Right cardiac atrium (tissue), 5 donors: ENCODE results near the gene MAP2K5. TPM values are rescaled to one million over a fixed set of nuclear protein-coding genes. Genes with fewer than 3 reads are reported as not detected.
A peak's percentile ranks its signal among the peaks of the same experiment; 100 is the strongest.

Source experiments
- ATAC-seq, 2 donors: fragments of 200-7000 bp; cut with Tn5 transposase; one replicate each; pipeline versions ENCODE4 v1.8.0 to v1.9.1; 2020; ENCODE audit warnings: moderate library complexity in 2 of 2, mild to moderate bottlenecking in 1 of 2
- DNase-seq, 3 donors: peaks; one replicate each; pipeline ENCODE4 v3.0.0-alpha.2; 2020
- H3K27ac ChIP-seq: one replicate; pipeline ENCODE4 v1.5.1; 2013; ENCODE audit warnings: mild to moderate bottlenecking, low read length, control low read depth, moderate library complexity
- H3K27me3 ChIP-seq: one replicate; pipeline ENCODE4 v1.6.1; 2013; ENCODE audit not compliant: control insufficient read depth, insufficient read depth
- H3K4me1 ChIP-seq: one replicate; pipeline ENCODE4 v1.6.1; 2013; ENCODE audit warnings: low read length; ENCODE audit not compliant: control insufficient read depth, insufficient read depth
- H3K4me3 ChIP-seq: one replicate; pipeline ENCODE4 v1.5.1; 2013; ENCODE audit warnings: low read length, control low read depth
- H3K9me3 ChIP-seq: one replicate; pipeline ENCODE4 v1.6.1; 2013; ENCODE audit warnings: low read length; ENCODE audit not compliant: control insufficient read depth
- WGBS: extraction: QIAGEN DNeasy Blood & Tissue Kit; methylation state at CpG from one replicate; pipeline ENCODE4 v1.1.7; 2013; 5-methylcytosine and 5-hydroxymethylcytosine counted together
- intact Hi-C, 4 donors: fragments of 100-400 bp; cut with DNase I; formaldehyde crosslinking; loops; one replicate each; pipeline versions ENCODE4 v1.11.0 to v1.14.0; 2022 to 2023
- polyA plus RNA-seq: library from polyadenylated mRNA; stranded (reverse); fragments of 200-250 nt; gene quantifications from one replicate; pipeline ENCODE4 v1.2.3, GENCODE V29; 2013
- total RNA-seq, 4 donors: library from RNA; stranded (reverse); fragmentation: NEBNext Ultra II Directional; extraction: Animal tissue kit (Norgen Biotek cat#: 25700); gene quantifications; one replicate each; pipeline ENCODE4 v1.2.1, GENCODE V29; 2021
- donor health status: healthy with polysubstance abuse.
- donor health status: DM: no; HTN: yes; CAD: no.
- donor health status: DM: no; HTN: no; CAD: no.
- donor health status: DM: no; HTN: yes; CAD: no; lungs with severe emphysema.
- donor health status: DM: yes; HTN: yes; CAD: no.

MAP2K5 gene
- total and polyA plus RNA-seq, 5 donors = 9.0 to 16.6 (median 14.9) TPM

GRCh38 chr15:67523330-67523729 is 19.2 kb upstream of the MAP2K5 start:
- H3K9me3 ChIP-seq = no peaks in the 10 kb centered on the region

GRCh38 chr15:67524235-67524634 is 18.3 kb upstream of the MAP2K5 start:
- no peaks in the 10 kb centered on the region for H3K4me1 ChIP-seq
- H3K27ac ChIP-seq = no peak overlapping the region
- ATAC-seq (no peak), DNase-seq (no peak)
- no peaks in the 10 kb centered on the region for H3K9me3 ChIP-seq
- no peaks in the 10 kb centered on the region for H3K27me3 ChIP-seq
- H3K4me3 ChIP-seq = no peak overlapping the region
- intact Hi-C loops = loop anchor here in 1 of 4 donors (5.0 kb wide), 1 partner anchor 313 kb away; no protein-coding TSS in a partner anchor

More at GRCh38 chr15:67523330-67523729, 19.2 kb upstream of the MAP2K5 start:
- DNase-seq = no peak
- H3K27ac ChIP-seq = no peak overlapping the region
- ATAC-seq = no peak
- 86% methylated on average over 1 of the region's 1 CpG for WGBS
- H3K27me3 ChIP-seq = no peaks in the 10 kb centered on the region
- H3K4me3 ChIP-seq = no peak overlapping the region
- H3K4me1 ChIP-seq = no peaks in the 10 kb centered on the region
- intact Hi-C loops = loop anchor here in 1 of 4 donors (5.0 kb wide), 1 partner anchor 314 kb away; no protein-coding TSS in a partner anchor

- H3K4me3 ChIP-seq = no peak overlapping the region
- DNase-seq = no peak
- 96% methylated on average over 3 of the region's 3 CpGs for WGBS
- H3K27ac ChIP-seq = no peak overlapping the region
- no peaks in the 10 kb centered on the region for H3K27me3 ChIP-seq
- no peak for ATAC-seq
- H3K4me1 ChIP-seq = no peaks in the 10 kb centered on the region
- H3K9me3 ChIP-seq = no peaks in the 10 kb centered on the region
- intact Hi-C loops = no loop called here
Observed at GRCh38 chr15:67528513-67528912, 14.0 kb upstream of the MAP2K5 start.

GRCh38 chr15:67531379-67531914 is 11.1 kb upstream of the MAP2K5 start:
- intact Hi-C loops = no loop called here
- ATAC-seq (no peak), DNase-seq (no peak)
- no peaks in the 10 kb centered on the region for H3K4me1 ChIP-seq
- no peaks in the 10 kb centered on the region for H3K27me3 ChIP-seq
- H3K4me3 ChIP-seq = no peak overlapping the region
- H3K9me3 ChIP-seq = no peaks in the 10 kb centered on the region
- WGBS = 72% methylated on average over 3 of the region's 3 CpGs
- H3K27ac ChIP-seq = no peak overlapping the region

GRCh38 chr15:67533873-67534272 is 8.6 kb upstream of the MAP2K5 start:
- DNase-seq (no peak), ATAC-seq (no peak)
- 51% methylated on average over 1 of the region's 1 CpG for WGBS
- no peaks in the 10 kb centered on the region for H3K4me1 ChIP-seq
- H3K27ac ChIP-seq = no peak overlapping the region
- no peaks in the 10 kb centered on the region for H3K27me3 ChIP-seq
- H3K4me3 ChIP-seq = no peak overlapping the region
- intact Hi-C loops = no loop called here
- no peaks in the 10 kb centered on the region for H3K9me3 ChIP-seq

GRCh38 chr15:67534360-67534759 is 8.1 kb upstream of the MAP2K5 start:
- ATAC-seq (no peak), DNase-seq (no peak)
- no peaks in the 10 kb centered on the region for H3K9me3 ChIP-seq
- 93% methylated on average over 1 of the region's 1 CpG for WGBS
- no peak overlapping the region for H3K4me3 ChIP-seq
- no peak overlapping the region for H3K27ac ChIP-seq
- intact Hi-C loops = no loop called here
- no peaks in the 10 kb centered on the region for H3K27me3 ChIP-seq
- no peaks in the 10 kb centered on the region for H3K4me1 ChIP-seq

GRCh38 chr15:67537771-67538170 is 4.7 kb upstream of the MAP2K5 start:
- no peak overlapping the region for H3K4me3 ChIP-seq
- no peaks in the 10 kb centered on the region for H3K4me1 ChIP-seq
- no peaks in the 10 kb centered on the region for H3K27me3 ChIP-seq
- DNase-seq = no peak
- H3K27ac ChIP-seq = no peak overlapping the region
- WGBS = 92% methylated on average over 1 of the region's 1 CpG
- intact Hi-C loops = no loop called here
- no peaks in the 10 kb centered on the region for H3K9me3 ChIP-seq
- ATAC-seq = no peak

GRCh38 chr15:67543348-67543718 is 830 bp downstream of the MAP2K5 start:
- peak in 1 of 3 donors; percentile 44 for DNase-seq
- peaks cover 5% of the 10 kb centered on the region for H3K4me1 ChIP-seq
- no peaks in the 10 kb centered on the region for H3K9me3 ChIP-seq
- ATAC-seq = peak in 1 of 2 donors; percentile 13
- intact Hi-C loops = loop anchor here in 1 of 4 donors (10.0 kb wide), 1 partner anchor 291 kb away; no protein-coding TSS in a partner anchor
- 43% methylated on average over 7 of the region's 7 CpGs for WGBS
- peak overlapping the region; percentile 95 for H3K4me3 ChIP-seq
- no peaks in the 10 kb centered on the region for H3K27me3 ChIP-seq
- H3K27ac ChIP-seq = no peak overlapping the region

GRCh38 chr15:67544475-67544874 is 2.0 kb downstream of the MAP2K5 start:
- Histone ChIP-seq H3K27me3 (no peaks in the 10 kb centered on the region), H3K9me3 (no peaks in the 10 kb centered on the region), H3K4me3 (no peak overlapping the region), H3K4me1 (peaks cover 5% of the 10 kb centered on the region), H3K27ac (no peak overlapping the region)
- intact Hi-C loops = loop anchor here in 1 of 4 donors (10.0 kb wide), 1 partner anchor 290 kb away; no protein-coding TSS in a partner anchor
- no peak for ATAC-seq
- 95% methylated on average over 3 of the region's 3 CpGs for WGBS
- no peak for DNase-seq

- DNase-seq = no peak
- Histone ChIP-seq H3K9me3 (no peaks in the 10 kb centered on the region), H3K27ac (no peak overlapping the region), H3K27me3 (no peaks in the 10 kb centered on the region), H3K4me3 (no peak overlapping the region), H3K4me1 (peaks cover 5% of the 10 kb centered on the region)
- no peak for ATAC-seq
- intact Hi-C loops = loop anchor here in 1 of 4 donors (10.0 kb wide), 1 partner anchor 289 kb away; no protein-coding TSS in a partner anchor
- 87% methylated on average over 3 of the region's 3 CpGs for WGBS
Observed at GRCh38 chr15:67545864-67546263, 3.4 kb downstream of the MAP2K5 start.

GRCh38 chr15:67547064-67547463 is 4.6 kb downstream of the MAP2K5 start:
- DNase-seq (no peak), ATAC-seq (no peak)
- peaks cover 6% of the 10 kb centered on the region for H3K4me1 ChIP-seq
- H3K4me3 ChIP-seq = no peak overlapping the region
- no peaks in the 10 kb centered on the region for H3K9me3 ChIP-seq
- H3K27me3 ChIP-seq = no peaks in the 10 kb centered on the region
- WGBS = 93% methylated on average over 2 of the region's 2 CpGs
- intact Hi-C loops = loop anchor here in 1 of 4 donors (10.0 kb wide), 1 partner anchor 288 kb away; no protein-coding TSS in a partner anchor
- no peak overlapping the region for H3K27ac ChIP-seq
